IPS DF 4.7 (cell line): ENCODE measurements around the gene PPP1R36.
A peak's percentile ranks its signal among the peaks of the same experiment; 100 is the strongest.
"Not testable (repeated sequence)": the region's sequence is repeated elsewhere in the genome, so short reads cannot be mapped to it uniquely, and the experiment has no call there.

Experiments
- DNase-seq: peaks from one replicate; pipeline ENCODE4 v3.0.0-alpha.2; 2013; ENCODE audit warnings: low spot score; ENCODE audit errors: extremely low read depth

Gene PPP1R36

DNA sequence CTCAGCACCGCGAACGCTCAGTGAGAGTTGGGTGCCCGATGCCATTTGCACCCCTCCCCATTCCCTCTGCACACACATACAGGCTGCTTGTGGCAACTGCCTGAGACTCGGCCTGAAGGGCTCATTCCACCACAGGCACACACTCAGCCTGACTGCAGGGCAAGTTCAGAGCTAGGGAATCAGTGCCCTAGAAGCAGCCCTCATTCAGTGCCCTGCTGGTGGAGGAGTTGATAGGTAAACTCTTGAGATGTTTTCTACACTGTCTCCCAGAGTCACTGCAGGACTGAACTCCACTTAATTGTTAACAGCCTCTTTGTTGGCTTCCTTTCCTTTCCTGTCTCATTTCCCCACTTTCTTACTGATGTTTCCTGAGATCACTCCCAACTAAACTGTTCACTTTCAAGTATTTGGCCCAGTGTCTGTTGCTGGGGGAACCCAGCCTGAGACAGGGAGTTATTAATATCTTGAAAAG lies 16.9 kb downstream of the PPP1R36 start:
- no peak for DNase-seq

DNA sequence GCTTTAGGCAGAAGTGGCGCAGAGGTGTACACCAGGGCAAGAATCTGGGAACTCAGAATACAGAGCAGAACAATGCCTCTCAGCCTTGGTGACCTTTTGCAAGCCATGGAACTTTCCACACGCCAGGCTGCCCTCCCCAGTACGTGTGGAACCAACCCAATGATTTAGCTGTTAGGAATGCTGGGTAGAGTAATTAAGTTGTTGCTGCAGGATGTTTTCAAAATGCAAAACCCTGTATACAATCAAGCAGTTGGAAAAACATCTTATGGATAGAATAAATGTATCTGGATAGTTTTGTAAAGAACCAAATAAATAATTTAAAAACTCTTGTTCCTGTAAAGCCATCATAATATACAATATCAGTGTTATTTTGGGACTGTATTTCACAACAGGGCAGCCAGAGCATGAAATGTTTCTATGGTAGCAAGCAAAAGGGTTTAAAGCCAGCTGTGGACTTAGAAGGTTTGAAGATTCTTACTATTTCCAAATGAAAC lies 19.4 kb downstream of the PPP1R36 start:
- DNase-seq, result no peak

DNA sequence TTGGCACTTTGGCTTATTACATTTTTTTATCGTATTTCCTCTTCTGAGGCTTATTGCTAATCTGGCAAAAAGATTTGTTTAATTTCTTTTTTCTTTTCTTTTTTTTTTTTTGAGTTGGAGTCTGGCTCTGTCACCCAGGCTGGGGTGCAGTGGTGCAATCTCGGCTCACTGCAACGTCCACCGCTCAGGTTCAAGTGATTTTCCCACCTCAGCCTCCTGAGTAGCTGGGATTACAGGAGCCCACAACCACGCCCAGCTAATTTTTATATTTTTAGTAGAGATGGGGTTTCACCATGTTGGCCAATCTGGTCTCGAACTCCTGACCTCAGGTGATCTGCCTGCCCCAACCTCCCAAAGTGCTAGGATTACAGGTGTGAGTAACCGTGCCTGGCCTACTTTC lies 19.9 kb downstream of the PPP1R36 start:
- not testable (repeated sequence) for DNase-seq

DNA sequence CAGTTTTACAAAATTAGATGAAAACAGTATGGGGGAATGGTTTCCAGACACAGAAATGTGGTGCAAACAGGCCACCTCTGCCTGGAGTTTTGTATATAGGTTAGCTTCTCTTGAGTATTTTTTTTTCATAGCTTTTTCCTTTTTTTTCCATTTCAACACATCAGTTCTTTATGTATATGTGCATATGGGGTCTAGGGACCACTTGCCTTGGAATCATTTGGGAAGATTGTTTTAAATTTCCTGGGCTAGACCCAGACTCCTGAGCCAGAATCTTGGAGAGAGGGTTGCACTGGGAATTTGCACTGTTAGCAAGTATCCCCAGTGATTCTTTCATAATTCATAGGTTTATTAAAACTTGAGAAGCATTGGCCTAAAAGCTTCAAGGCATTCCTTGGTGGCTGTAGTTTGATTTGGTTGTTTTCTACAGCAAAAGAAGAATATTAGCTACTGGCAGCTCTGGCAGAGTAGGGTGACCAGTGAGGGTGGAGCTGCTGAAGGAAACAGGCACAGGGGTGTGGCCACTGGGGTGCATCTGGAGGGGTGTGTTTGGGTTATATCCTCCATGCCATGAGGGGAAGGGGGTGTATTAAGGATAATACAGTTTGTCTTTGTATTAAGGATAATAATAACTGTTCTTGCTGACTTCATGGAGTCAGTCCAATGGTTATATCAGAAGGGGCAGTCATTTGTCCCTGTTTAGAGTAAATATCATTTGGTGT lies 22.8 kb downstream of the PPP1R36 start:
- DNase-seq, result no peak

DNA sequence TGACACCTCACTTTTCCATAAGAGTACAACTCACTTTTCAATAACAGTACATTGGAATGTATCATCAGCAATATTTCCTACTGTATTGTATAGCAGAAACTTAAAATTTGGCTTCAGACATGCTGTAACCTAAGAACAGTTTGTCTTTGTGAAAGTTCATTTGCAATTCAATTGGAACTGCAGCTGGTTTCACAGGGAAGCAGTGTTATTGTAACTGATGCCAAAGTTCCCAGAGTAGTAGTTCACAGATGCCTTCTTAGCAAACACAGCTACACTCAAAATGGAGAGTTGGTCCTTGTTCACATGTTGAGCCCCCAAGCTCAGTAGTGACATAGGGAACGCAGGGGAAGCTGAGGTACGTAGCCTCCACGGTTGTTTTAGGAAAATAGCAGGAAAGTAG lies 23.3 kb downstream of the PPP1R36 start:
- DNase-seq, result peak; percentile 41

DNA sequence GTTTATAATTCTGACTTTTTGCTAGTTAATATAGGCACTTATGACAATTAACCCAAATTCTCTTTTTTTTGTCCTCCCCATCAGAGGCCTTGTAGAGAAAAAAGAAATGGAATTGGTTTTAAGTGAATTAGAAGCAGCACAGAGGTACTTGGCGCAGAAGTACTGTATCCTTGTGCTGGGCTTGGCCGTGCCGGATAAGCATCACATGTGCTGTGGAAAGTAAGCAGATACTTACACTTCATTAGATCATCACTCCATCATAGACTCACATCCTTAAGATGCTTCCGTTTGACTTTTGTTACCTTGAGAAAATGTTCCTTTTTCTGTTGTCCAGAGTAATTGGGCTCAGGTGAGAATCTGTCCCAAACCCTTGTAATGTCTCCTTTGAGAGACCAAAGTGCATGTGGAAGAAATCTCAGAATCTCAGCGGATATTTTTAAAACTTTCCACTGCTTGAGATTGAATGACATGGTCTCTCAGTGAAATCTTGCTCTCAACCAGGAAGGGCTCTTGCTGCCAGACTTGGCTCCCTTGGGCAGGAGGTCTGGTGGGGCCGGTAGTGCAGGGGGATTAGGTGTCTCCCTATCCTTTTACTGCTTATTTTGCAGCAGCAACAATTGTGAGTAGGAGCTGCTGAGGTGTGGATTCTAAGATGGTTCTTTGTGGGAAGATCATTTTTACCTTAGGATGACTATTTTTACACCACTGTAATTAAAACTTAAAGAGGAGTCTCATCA lies 24.8 kb downstream of the PPP1R36 start:
- DNase-seq, result no peak

DNA sequence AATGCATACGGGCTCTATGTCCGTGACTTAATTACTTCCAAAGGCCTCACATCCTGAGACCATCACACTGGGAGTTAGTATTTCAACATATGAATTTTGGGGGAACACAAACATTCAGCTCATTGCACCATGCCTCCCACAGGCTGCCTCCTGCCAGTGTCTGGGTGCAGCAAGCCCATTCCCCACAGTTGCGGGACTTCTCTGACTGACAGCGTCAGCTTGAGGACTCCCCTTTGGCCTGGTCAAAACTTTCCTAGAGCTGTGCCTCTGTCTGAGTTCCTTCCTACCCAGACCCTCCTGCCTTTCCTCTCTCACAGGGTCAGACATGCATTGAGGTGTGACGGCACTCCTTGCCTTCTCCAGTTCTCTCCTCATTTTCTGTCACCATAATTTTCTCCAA lies 27.4 kb downstream of the PPP1R36 start:
- DNase-seq, result no peak

DNA sequence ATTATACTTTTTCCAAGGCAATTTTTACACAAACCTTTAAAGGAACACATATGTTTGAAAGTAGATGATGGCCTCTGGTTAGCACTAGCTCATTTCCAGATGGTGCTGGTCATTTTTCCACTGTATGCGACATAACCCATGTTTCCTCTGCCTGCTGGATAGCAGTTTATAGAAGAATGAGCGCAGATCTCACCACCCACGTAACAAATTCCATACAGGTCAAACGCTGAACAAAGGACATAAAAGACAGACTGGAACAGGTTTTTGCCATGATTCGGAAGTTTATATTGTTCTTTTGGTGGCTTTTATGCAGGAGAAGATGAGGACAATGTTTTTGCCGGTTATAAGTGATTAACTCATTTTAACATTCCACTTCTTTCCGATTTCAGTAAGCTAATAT lies 30.7 kb downstream of the PPP1R36 start:
- DNase-seq, result no peak

DNA sequence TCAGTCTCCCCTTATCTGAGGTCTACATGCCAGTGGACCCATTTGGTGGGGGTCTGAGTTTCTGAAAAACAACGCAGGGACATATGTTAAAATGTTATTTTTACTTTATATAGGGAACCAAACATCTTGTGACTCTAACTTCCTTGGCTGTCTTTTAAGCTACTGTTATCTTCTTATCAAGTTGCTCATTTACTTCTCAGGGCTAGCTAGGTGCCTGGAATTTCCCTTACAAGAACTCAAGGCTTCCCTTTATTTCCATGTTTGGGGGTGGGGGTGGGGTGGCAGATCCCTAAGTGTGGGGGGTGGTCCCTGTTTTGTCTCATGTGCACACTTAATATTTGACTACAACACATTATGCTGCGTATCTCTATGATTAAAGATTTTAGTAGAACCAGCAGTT lies 31.6 kb downstream of the PPP1R36 start:
- no peak for DNase-seq

DNA sequence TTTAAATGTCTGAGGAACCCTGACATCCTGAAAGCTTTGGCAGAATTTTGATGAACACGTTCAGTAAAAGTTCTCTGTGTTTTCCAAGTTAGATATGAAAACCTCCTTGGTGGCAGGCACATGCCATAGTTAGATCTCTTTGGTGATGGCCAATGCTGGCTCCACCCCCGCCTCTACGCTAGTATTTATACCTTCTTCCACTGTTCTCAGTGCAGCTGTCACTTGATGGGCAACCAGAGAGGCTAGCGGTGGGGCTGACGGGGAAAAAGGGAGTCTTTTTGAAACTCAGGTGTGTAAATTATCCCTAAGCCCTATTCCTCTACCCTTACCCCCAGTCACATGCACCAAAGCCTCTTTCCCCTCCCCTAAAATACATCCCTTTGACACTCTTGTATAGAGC lies 32.1 kb downstream of the PPP1R36 start:
- no peak for DNase-seq

DNA sequence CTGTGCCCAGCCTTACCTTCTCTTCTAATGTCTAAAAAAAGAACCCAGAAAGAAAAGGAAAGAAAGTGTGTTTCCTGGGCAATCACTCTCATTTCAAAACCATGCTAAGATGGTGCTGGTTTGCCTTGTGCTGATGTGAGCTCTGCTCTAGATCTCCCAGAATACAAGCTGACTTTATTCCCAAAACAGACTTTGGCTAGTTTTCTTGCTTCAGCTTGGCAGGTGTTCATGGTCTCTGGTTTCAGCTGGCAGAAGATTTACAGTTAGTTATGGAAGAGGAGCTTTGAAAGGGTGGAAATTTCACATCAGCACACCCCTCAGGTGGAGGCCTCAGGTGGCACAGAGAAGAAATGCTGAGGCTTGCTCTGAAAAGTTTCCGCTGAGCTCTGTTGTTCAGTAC lies 34.4 kb downstream of the PPP1R36 start:
- DNase-seq, result no peak

DNA sequence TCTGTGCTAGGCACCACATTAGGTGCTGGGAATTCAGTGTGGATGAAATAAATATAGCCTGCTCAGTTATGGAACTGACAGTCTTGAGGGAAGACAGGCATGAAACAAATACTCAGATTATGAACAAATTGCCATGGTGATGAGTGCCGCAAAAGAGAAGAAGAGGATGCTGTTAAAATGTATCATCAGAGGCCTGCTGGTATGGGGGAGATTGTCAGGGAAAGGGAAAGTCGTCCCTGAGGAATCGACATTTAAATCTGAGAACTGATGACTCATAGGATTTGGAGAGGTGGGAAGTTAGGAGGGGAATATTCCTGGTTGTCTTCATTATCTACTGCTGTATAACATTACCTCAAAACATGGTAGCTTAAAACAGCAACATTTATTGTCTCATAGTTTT lies 42.0 kb downstream of the PPP1R36 start:
- no peak for DNase-seq

DNA sequence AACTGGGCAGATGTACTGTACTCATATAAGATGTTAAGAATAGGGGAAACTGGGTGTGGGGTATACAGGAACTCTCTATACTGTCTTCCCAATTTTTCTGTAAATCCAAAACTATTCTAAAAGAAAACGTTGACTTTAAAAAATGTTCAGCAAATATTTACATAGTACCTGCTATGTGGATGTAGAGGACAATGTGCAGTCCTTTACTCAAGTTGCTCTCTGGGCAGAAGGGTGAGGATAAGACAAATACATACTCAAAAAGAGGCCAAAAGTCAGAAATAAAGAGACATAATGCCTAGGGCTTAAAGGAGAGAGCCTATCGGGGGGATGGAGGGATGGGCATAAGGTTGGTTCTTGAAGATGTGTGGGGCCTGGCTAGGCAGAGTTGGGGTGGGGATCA lies 44.7 kb downstream of the PPP1R36 start:
- DNase-seq, result no peak

DNA sequence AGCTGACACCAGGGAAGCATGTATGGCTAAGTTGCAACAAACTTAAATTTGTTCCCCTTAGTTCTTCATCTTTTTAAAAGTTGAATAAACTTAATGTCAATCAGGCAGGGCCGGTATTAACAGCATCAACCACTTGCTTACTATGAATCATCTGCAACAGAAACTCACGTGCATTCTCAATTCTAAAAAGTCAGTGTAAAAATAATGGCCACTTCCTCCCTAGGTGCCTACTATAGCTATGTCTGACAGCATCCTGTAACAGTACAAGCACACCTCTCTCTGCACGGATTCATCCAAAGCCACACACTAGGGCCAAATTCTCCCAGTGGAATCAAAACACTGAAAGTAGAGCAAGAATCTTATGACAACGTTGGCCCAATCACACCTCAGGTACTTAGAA lies 48.6 kb downstream of the PPP1R36 start:
- no peak for DNase-seq

DNA sequence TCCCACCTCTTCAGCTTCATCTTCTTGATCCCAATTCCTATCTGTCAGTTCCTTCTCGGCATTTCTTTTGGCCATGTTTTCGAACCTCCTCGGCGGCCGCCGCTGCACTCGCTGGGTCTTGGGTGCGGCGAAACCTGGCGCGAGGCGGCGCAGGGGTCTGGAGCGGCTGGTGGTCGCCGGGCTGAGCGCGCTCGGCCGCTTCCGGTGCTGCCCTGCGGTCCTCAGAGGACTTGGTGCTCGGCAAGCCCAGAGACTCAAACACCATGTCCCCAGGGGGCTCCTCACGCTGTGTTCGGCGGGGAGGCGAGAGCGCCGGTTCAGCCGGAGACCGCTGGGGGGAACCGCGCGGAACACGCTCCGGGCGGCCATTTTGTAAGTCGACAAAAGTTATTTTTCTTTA lies 51.8 kb downstream of the PPP1R36 start:
- DNase-seq, result no peak

DNA sequence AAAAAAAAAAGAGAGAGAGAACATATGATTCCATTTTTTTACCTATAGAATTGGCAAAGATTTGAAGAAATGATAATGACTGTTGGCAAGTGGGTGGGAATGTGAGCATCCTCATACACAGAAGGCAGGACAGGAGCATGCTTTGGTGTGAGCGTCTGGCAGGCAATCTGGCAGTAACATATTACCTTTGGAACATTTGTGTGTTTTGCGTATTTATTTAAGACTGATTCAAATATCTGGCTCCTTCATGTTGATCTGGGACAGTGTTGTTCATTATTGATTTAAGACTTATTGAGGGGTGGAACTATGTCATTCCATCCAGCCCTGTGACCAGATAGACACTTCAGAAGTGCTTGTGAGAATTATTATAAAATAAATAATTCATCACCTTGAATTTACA lies 53.1 kb downstream of the PPP1R36 start:
- no peak for DNase-seq

DNA sequence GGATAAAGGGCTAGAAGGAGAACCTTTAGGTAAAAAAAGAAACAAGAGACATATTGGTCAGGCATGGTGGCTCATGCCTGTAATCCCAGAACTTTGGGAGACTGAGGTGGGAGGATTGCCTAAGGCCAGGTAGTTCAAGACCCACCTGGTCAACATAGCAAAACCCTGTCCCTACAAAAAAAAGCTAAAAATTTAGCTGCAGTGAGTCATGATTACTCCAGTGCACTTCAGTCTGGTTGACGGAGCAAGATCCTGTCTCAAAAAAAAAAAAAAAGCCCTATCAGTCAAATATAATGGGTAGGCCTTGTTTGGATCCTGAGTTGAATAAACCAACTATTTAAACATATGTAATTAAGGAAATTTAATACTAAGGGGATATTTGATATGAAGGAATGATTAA lies 54.2 kb downstream of the PPP1R36 start:
- no peak for DNase-seq

DNA sequence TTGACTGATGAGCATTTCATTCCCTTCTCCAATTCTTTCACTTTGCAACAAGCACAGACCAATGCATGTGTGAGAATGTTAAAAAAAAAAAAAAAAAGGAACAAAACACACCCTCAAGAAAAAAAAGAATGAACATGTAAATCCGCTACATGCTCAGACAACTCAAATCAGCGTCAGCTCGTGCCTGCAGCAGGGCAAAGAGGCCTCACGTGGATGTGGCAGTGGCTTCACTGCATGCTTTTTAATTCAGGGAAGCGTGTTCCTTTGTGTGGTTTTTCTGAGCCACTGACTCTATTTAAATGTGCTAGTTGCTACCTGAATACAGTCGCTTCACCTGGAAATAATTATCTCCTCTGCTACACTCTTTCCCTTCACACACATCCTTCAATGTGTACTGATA lies 55.1 kb downstream of the PPP1R36 start:
- DNase-seq, result no peak

DNA sequence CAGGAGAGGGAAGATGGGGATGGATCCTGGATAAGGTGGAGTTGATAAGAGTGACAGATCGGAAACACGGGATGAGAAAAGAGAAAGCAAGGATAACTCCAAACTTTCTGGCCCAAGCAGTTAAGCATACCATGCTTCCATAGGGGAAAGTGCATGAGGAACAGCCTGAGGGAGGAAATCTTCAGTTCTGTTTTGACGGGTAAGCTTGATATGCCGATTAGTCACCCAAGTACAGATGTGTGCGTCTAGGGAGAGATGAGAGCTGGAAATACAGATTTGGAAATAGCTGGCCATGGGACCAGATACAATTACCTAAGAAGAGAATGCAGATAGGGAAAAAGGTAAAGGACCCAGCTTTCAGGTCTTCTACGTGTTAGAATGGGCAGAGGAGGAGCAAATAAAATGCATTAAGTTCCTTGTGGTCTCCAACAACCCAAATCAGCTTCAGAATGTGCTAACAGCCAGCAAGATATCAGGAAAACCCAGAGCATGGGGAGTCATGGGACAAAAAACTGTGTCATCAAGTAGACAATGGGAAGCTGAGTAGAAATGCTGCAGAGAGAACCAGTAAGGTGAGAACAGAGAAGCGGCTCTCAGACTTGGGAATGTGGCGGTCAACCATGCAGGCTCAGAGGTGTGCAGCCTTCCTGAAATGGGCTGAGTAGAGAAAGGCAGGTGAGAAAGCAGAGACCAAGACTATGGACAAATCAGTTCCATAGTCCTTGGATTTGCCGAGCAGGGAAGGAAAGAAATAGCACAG lies 56.3 kb downstream of the PPP1R36 start:
- no peak for DNase-seq

DNA sequence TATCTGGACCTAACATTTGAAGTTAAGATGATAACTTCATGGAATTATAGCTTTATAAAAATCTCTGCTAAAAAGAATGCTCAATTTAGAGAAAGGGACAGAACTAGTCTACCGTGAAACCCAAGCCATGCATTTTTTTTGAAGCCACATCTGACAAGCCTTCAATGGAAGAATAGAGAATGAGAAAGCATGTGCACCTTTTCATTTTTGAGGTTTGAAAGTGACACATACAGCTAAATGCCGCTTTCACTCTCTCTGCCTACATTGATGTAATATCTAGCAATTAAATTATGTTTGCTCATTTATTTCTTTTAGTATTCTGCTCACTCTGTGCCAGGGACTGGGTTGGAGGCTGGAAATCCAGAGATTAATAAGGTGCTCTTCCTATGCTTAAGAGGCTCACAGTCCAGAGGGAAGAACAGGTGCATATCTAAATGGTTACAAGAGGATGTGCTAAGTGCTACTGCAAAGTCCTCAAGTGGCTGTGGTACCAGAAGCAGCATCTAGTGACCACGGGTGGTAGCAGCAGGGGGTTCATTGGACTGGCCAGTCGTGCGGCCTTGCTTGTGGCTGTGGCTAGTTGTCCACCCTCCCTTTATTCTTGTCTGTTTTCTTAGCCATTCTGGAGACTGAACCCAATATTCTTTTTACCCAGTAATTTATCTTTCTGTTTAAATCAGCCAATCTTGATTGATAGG lies 60.4 kb downstream of the PPP1R36 start:
- no peak for DNase-seq

DNA sequence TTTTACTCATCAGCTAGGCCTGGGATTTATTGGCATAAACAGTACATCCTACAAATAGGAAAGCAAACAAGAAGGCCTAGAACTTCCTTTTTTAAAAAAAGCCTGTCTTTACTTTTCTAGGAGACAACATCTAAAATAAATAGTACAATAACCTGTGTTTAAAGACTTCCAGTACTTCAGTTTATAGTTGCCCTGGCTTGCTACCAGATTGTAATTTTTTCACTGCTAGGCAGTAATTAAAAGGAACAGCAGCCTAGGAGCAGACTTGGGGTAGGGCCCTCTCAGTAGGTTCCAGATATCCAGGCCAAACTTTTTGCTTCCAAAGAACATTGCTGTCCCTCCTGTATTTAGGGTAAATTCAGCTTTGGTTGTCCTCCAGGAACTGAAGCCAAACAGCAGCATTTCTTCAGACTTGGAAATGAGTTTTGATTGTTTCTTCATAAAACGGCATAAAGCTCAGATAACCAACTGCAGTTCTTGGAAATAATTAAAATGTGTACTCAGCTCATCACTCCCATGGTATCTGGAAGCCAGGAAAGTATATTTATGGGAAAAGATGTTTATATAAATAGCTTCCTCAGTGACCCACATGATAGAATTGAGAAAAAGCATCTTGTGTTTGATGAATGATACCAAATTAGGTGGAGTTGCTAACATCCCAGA lies 61.7 kb downstream of the PPP1R36 start:
- DNase-seq, result no peak
